Stomach (tissue), 9 donors: ENCODE data around the gene ATP6V1C2. TPM values are rescaled to one million over a fixed set of nuclear protein-coding genes. Genes with fewer than 3 reads are reported as not detected.

Experiments used
- DNase-seq, 2 donors: peaks; one replicate each; pipeline versions ENCODE4 v3.0.0 to v3.0.0-alpha.2; 2013 to 2019
- H3K27ac ChIP-seq, 5 donors: fragments of 200-600 bp in 4 of 5; sonication (generic) in 4 of 5; one replicate each; pipeline ENCODE4 v1.5.1; 2013 to 2019; ENCODE audit warnings: mild to moderate bottlenecking in 1 of 5, moderate library complexity in 1 of 5
- H3K27me3 ChIP-seq, 3 donors: fragments of 200-600 bp; sonication (generic); one replicate each; pipeline ENCODE4 v1.5.1; 2017 to 2019; ENCODE audit warnings: mixed run types in 1 of 3
- H3K36me3 ChIP-seq, 4 donors: fragments of 200-600 bp; sonication (generic); 1 replicate in 3 of 4; 2 replicates in 1 of 4; pipeline ENCODE4 v1.5.1; 2016 to 2019
- H3K4me1 ChIP-seq, 4 donors: fragments of 200-600 bp; sonication (generic); one replicate each; pipeline ENCODE4 v1.5.1; 2016 to 2019
- H3K4me3 ChIP-seq, 4 donors: fragments of 200-600 bp; sonication (generic) in 3 of 4; one replicate each; pipeline ENCODE4 v1.5.1; 2016 to 2019; ENCODE audit warnings: mild to moderate bottlenecking in 1 of 4
- H3K9me3 ChIP-seq, 4 donors: fragments of 200-600 bp; sonication (generic); one replicate each; pipeline ENCODE4 v1.5.1; 2016 to 2019
- CTCF ChIP-seq, 7 experiments: fragments of 450-650 bp in 4 of 7; fragments of 200-600 bp in 3 of 7; sonication (generic) in 3 of 7; IDR thresholded peaks; one replicate each; pipeline ENCODE4 v1.5.1; 2016 to 2019; ENCODE audit warnings: antibody characterized with exemption in 7 of 7, control low read depth in 2 of 7, mild to moderate bottlenecking in 1 of 7
- EP300 ChIP-seq: sonication (generic); formaldehyde crosslinking; IDR thresholded peaks from one replicate; pipeline ENCODE4 v1.6.1; 2017; ENCODE audit warnings: antibody characterized with exemption
- POLR2A ChIP-seq, 4 donors: fragments of 450-650 bp; IDR thresholded peaks; one replicate each; pipeline ENCODE4 v1.6.1; 2016; ENCODE audit warnings: antibody characterized with exemption in 4 of 4, control low read depth in 2 of 4, mild to moderate bottlenecking in 1 of 4, moderate library complexity in 1 of 4
- POLR2AphosphoS5 ChIP-seq, 3 donors: sonication (generic); formaldehyde crosslinking; IDR thresholded peaks; one replicate each; pipeline ENCODE4 v1.6.1; 2016; ENCODE audit warnings: antibody characterized with exemption in 3 of 3
- WGBS, 5 donors: extraction: QIAGEN DNeasy Blood & Tissue Kit in 3 of 5; methylation state at CpG; one replicate each; pipeline versions ENCODE4 v1.1.5 to v1.1.7; 2013 to 2018; 5-methylcytosine and 5-hydroxymethylcytosine counted together
- intact Hi-C: fragments of 100-400 bp; cut with DNase I; formaldehyde crosslinking; loops from one replicate; pipeline ENCODE4 v1.15.1; 2023; ENCODE audit warnings: low total_unique reads
- polyA plus RNA-seq, 3 donors: library from polyadenylated mRNA; stranded (reverse); fragments of 200-250 nt; gene quantifications; one replicate each; pipeline ENCODE4 v1.2.3, GENCODE V29; 2013
- total RNA-seq, 5 donors: library from RNA; depleted of rRNA; stranded (reverse); fragments of >200 nt; gene quantifications; one replicate each; pipeline versions ENCODE4 v1.1.0 to v1.2.3, GENCODE V29; 2014 to 2016
- donor health status: healthy with polysubstance abuse.
- donor health status: Bipolar disorder and iron deficiency.
- donor health status: healthy.

The ATP6V1C2 gene
- total and polyA plus RNA-seq, 8 donors: 0.61 to 143 (median 1.1) TPM; not detected in 3

- DNase-seq: peak; percentile 67 to 76
- Histone ChIP-seq H3K27ac (peak overlapping the region in 4 of 5 donors; percentile 27 to 66 (median 51)), H3K4me3 (no peak overlapping the region), H3K4me1 (peaks cover 4 to 19% (median 14%) of the 10 kb centered on the region in 4 donors), H3K27me3 (no peaks in the 10 kb centered on the region), H3K36me3 (peaks cover 0 to 27% (median 21%) of the 10 kb centered on the region in 4 donors), H3K9me3 (no peaks in the 10 kb centered on the region)
- intact Hi-C loops: no loop called here
- WGBS, 5 donors: 32 to 45% (median 35%) methylated on average over 5 to 6 of the region's 6 CpGs
- TF ChIP-seq CTCF (IDR thresholded peaks at IDR 0.05): no peak
- no peak for TF ChIP-seq POLR2A (IDR thresholded peaks at IDR 0.05)
- peak in 1 of 3 donors; percentile 36 for TF ChIP-seq POLR2AphosphoS5 (IDR thresholded peaks at IDR 0.05)
- TF ChIP-seq EP300: no peak
Measured at GRCh38 chr2:10774394-10774793, 53.0 kb downstream of the ATP6V1C2 start.

- H3K4me1 ChIP-seq: peaks cover 4 to 19% (median 14%) of the 10 kb centered on the region in 4 donors
- TF ChIP-seq POLR2AphosphoS5 (IDR thresholded peaks at IDR 0.05) (no peak), EP300 (no peak), POLR2A (IDR thresholded peaks at IDR 0.05) (no peak), CTCF (IDR thresholded peaks at IDR 0.05) (no peak)
- H3K27ac ChIP-seq: peak overlapping the region in 3 of 5 donors; percentile 27 to 66 (median 59)
- intact Hi-C loops: no loop called here
- 45 to 71% (median 60%) methylated on average over 14 to 23 of the region's 23 CpGs for WGBS, 5 donors
- DNase-seq: peak in 1 of 2 donors; percentile 25
- no peaks in the 10 kb centered on the region for H3K9me3 ChIP-seq
- H3K36me3 ChIP-seq: peaks cover 6 to 36% (median 28%) of the 10 kb centered on the region in 4 donors
- no peak overlapping the region for H3K4me3 ChIP-seq
- H3K27me3 ChIP-seq: no peaks in the 10 kb centered on the region
Measured at GRCh38 chr2:10775021-10775780, 53.8 kb downstream of the ATP6V1C2 start.

- H3K27me3 ChIP-seq: no peaks in the 10 kb centered on the region
- H3K4me3 ChIP-seq: no peak overlapping the region
- DNase-seq: peak in 1 of 2 donors; percentile 24
- WGBS, 5 donors: 80 to 90% (median 83%) methylated on average over 8 to 13 of the region's 13 CpGs
- no peak for TF ChIP-seq POLR2AphosphoS5 (IDR thresholded peaks at IDR 0.05)
- TF ChIP-seq CTCF (IDR thresholded peaks at IDR 0.05): no peak
- no peak for TF ChIP-seq POLR2A (IDR thresholded peaks at IDR 0.05)
- no peak for TF ChIP-seq EP300
- peaks cover 12 to 42% (median 35%) of the 10 kb centered on the region in 4 donors for H3K36me3 ChIP-seq
- peaks cover 4 to 19% (median 14%) of the 10 kb centered on the region in 4 donors for H3K4me1 ChIP-seq
- no peak overlapping the region for H3K27ac ChIP-seq
- no peaks in the 10 kb centered on the region for H3K9me3 ChIP-seq
- intact Hi-C loops: no loop called here
Measured at GRCh38 chr2:10775831-10776230, 54.4 kb downstream of the ATP6V1C2 start.

GRCh38 chr2:10776231-10776977, 55.0 kb downstream of the ATP6V1C2 start:
- 58 to 81% (median 76%) methylated on average over 24 to 27 of the region's 27 CpGs for WGBS, 5 donors
- Histone ChIP-seq H3K27me3 (no peaks in the 10 kb centered on the region), H3K27ac (peak overlapping the region in 2 of 5 donors; percentile 5 to 7), H3K9me3 (no peaks in the 10 kb centered on the region), H3K4me1 (peaks cover 4 to 19% (median 14%) of the 10 kb centered on the region in 4 donors), H3K36me3 (peaks cover 18 to 48% (median 40%) of the 10 kb centered on the region in 4 donors), H3K4me3 (no peak overlapping the region)
- peak in 1 of 2 donors; percentile 25 for DNase-seq
- intact Hi-C loops: no loop called here
- TF ChIP-seq POLR2A (IDR thresholded peaks at IDR 0.05) (no peak), POLR2AphosphoS5 (IDR thresholded peaks at IDR 0.05) (no peak), EP300 (no peak), CTCF (IDR thresholded peaks at IDR 0.05) (no peak)
